ENCODE data around the gene EPB42. TPM values are rescaled to one million over a fixed set of nuclear protein-coding genes. Genes with fewer than 3 reads are reported as not detected.

Gene EPB42
- polyA plus RNA-seq, 2 donors = not detected

DNA sequence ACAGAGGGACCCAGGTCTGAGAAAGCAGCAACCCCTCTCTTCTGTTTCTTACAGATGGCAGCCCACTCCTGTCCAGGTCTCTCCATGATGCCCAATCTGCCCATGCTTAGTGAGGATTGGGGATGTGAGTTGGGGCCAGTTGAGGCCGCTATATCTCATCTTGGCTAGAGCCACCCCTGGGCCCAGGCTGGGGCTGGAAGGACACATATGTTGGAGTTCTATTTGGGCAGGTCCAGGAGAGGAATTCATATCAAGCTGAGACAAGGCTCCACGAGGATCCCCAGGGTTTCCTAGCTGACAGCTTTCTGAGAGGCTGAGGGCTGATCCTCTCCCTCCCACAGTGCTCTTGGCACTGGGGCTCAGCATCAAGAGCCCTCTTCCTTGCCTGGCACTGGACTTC lies 34.6 kb upstream of the EPB42 start:
- H3K36me3 ChIP-seq (ENCODE audit: control insufficient read depth in 2 of 2, insufficient read depth in 2 of 2, low read length in 1 of 2) = no peaks in the 10 kb centered on the region
- peaks cover 0 to 12% of the 10 kb centered on the region in 2 donors for H3K4me1 ChIP-seq (ENCODE audit: control insufficient read depth in 2 of 2, insufficient read depth in 2 of 2, low read length in 1 of 2)
- H3K27ac ChIP-seq (ENCODE audit: low read depth in 2 of 2, low read length in 1 of 2) = no peak overlapping the region
- H3K4me3 ChIP-seq (ENCODE audit: low read depth in 1 of 2, low read length in 2 of 2) = no peak overlapping the region
- WGBS, 2 donors = 66 to 67% methylated on average over 2 of the region's 2 CpGs
- no peaks in the 10 kb centered on the region for H3K27me3 ChIP-seq (ENCODE audit: control insufficient read depth in 1 of 2, insufficient read depth in 2 of 2, low read length in 2 of 2)
- H3K9me3 ChIP-seq (ENCODE audit: control insufficient read depth in 2 of 2, insufficient read depth in 1 of 2, low read depth in 1 of 2, low read length in 1 of 2) = no peaks in the 10 kb centered on the region

DNA sequence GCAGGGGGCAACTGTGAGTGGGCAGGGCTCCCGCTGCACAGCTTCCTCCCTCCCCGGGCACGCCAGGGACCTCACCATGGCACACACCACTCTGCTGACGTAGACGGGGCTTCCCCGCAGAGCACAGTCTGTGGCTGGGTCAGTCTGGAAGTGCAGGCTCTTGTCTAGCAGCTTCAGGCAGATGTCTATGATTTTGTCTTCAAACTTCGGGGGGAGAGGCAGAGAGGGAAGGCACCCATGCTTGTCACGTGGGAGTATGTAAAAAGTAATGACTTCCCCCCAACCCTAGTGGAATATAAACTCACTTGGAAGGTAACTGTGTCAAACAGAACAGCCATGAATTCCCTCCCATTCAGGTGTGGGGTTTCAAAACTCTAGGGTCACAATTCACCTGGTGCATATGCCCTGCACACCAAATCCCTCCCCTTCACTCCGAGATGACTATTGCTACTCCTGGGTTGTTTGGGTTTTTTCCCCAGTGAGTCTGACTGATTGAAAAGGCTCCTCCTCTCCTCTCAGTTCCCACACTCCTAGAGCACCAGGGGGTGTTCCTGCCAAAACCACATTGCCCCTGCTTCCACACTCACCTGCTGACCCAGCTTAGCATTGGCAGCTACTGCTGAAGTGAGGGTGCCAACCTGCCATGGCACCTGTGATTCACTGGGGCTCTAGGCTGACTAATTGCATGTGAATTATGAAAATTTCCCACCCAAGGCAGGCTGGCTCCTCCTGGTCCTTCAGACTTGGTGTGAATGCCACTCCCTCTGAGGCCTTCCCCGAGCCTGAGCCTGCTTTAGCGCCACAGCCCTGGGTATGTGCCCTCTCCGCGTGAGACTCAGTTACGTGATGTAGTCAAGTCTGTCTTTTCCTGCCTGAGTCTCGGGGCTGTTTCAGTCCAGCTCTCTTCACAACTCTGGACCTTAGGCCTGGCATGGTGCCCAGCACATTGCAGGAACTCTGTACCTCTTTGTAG lies 32.9 kb upstream of the EPB42 start:
- Histone ChIP-seq H3K27me3 (ENCODE audit: control insufficient read depth in 1 of 2, insufficient read depth in 2 of 2, low read length in 2 of 2) (no peaks in the 10 kb centered on the region), H3K4me1 (ENCODE audit: control insufficient read depth in 2 of 2, insufficient read depth in 2 of 2, low read length in 1 of 2) (peaks cover 0 to 12% of the 10 kb centered on the region in 2 donors), H3K9me3 (ENCODE audit: control insufficient read depth in 2 of 2, insufficient read depth in 1 of 2, low read depth in 1 of 2, low read length in 1 of 2) (no peaks in the 10 kb centered on the region), H3K36me3 (ENCODE audit: control insufficient read depth in 2 of 2, insufficient read depth in 2 of 2, low read length in 1 of 2) (no peaks in the 10 kb centered on the region), H3K27ac (ENCODE audit: low read depth in 2 of 2, low read length in 1 of 2) (peak overlapping the region; percentile 50 to 62), H3K4me3 (ENCODE audit: low read depth in 1 of 2, low read length in 2 of 2) (no peak overlapping the region)
- WGBS, 2 donors = 46 to 55% methylated on average over 15 of the region's 15 CpGs

DNA sequence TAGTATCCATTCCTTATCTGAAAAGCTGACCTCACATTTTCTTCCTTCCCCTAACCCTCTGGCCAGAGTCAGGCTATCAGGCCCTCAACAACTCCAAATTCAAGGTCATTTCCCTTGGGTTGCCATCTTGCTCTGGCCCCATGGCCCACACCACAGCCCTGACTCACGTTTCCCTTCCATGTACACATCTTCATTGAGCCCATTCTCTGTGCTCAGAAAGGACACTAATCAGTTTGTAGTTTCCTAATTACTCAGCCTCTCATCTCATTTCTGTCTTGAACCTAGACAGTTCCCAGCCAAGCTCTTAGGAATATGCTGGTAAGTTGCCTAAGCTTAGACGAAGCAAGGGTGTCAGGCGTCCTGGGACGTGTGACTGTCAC lies 31.0 kb upstream of the EPB42 start:
- Histone ChIP-seq H3K27ac (ENCODE audit: low read depth in 2 of 2, low read length in 1 of 2) (peak overlapping the region; percentile 64 to 85), H3K4me3 (ENCODE audit: low read depth in 1 of 2, low read length in 2 of 2) (no peak overlapping the region), H3K9me3 (ENCODE audit: control insufficient read depth in 2 of 2, insufficient read depth in 1 of 2, low read depth in 1 of 2, low read length in 1 of 2) (no peaks in the 10 kb centered on the region), H3K36me3 (ENCODE audit: control insufficient read depth in 2 of 2, insufficient read depth in 2 of 2, low read length in 1 of 2) (no peaks in the 10 kb centered on the region), H3K4me1 (ENCODE audit: control insufficient read depth in 2 of 2, insufficient read depth in 2 of 2, low read length in 1 of 2) (peaks cover 0 to 12% of the 10 kb centered on the region in 2 donors), H3K27me3 (ENCODE audit: control insufficient read depth in 1 of 2, insufficient read depth in 2 of 2, low read length in 2 of 2) (no peaks in the 10 kb centered on the region)
- 74 to 76% methylated on average over 4 of the region's 4 CpGs for WGBS, 2 donors

GRCh38 chr15:43251185-43251870 lies 30.5 kb upstream of the EPB42 start:
- H3K27ac ChIP-seq (ENCODE audit: low read depth in 2 of 2, low read length in 1 of 2) = peak overlapping the region; percentile 64 to 85
- no peak overlapping the region for H3K4me3 ChIP-seq (ENCODE audit: low read depth in 1 of 2, low read length in 2 of 2)
- H3K36me3 ChIP-seq (ENCODE audit: control insufficient read depth in 2 of 2, insufficient read depth in 2 of 2, low read length in 1 of 2) = no peaks in the 10 kb centered on the region
- no peaks in the 10 kb centered on the region for H3K9me3 ChIP-seq (ENCODE audit: control insufficient read depth in 2 of 2, insufficient read depth in 1 of 2, low read depth in 1 of 2, low read length in 1 of 2)
- 70 to 71% methylated on average over 8 of the region's 8 CpGs for WGBS, 2 donors
- H3K27me3 ChIP-seq (ENCODE audit: control insufficient read depth in 1 of 2, insufficient read depth in 2 of 2, low read length in 2 of 2) = no peaks in the 10 kb centered on the region
- peaks cover 0 to 12% of the 10 kb centered on the region in 2 donors for H3K4me1 ChIP-seq (ENCODE audit: control insufficient read depth in 2 of 2, insufficient read depth in 2 of 2, low read length in 1 of 2)

- Histone ChIP-seq H3K4me3 (ENCODE audit: low read depth in 1 of 2, low read length in 2 of 2) (no peak overlapping the region), H3K9me3 (ENCODE audit: control insufficient read depth in 2 of 2, insufficient read depth in 1 of 2, low read depth in 1 of 2, low read length in 1 of 2) (no peaks in the 10 kb centered on the region), H3K36me3 (ENCODE audit: control insufficient read depth in 2 of 2, insufficient read depth in 2 of 2, low read length in 1 of 2) (no peaks in the 10 kb centered on the region), H3K27ac (ENCODE audit: low read depth in 2 of 2, low read length in 1 of 2) (peak overlapping the region; percentile 41 to 78), H3K4me1 (ENCODE audit: control insufficient read depth in 2 of 2, insufficient read depth in 2 of 2, low read length in 1 of 2) (peaks cover 0 to 12% of the 10 kb centered on the region in 2 donors), H3K27me3 (ENCODE audit: control insufficient read depth in 1 of 2, insufficient read depth in 2 of 2, low read length in 2 of 2) (no peaks in the 10 kb centered on the region)
- WGBS, 2 donors = 49 to 62% methylated on average over 2 of the region's 2 CpGs
Measured at GRCh38 chr15:43250785-43251184, 30.0 kb upstream of the EPB42 start.

DNA sequence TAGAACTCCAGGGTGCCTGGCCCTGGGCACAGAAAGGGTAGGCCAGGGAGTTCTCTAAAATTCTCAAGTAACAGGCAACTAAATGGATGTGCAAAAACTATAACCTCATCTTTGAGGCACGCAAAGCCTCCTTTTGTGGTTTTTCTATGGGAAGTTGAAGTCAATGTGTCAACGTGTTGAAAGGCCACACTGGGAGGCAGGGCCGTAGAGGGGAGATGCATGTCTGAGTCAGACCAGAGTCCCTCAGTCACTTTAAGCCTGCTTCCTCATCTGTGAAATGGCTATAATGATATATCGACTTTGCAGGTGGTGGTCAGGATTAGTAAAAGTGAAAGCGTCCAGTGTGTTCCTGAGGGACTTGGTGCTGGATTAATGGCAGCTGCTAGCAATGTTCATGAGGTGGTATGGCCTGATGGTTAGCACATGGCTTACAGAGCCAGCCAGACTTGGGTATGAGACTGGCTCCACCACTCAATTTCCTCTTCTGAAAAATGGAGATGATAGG lies 28.9 kb upstream of the EPB42 start:
- Histone ChIP-seq H3K4me3 (ENCODE audit: low read depth in 1 of 2, low read length in 2 of 2) (no peak overlapping the region), H3K36me3 (ENCODE audit: control insufficient read depth in 2 of 2, insufficient read depth in 2 of 2, low read length in 1 of 2) (no peaks in the 10 kb centered on the region), H3K4me1 (ENCODE audit: control insufficient read depth in 2 of 2, insufficient read depth in 2 of 2, low read length in 1 of 2) (peaks cover 0 to 12% of the 10 kb centered on the region in 2 donors), H3K27ac (ENCODE audit: low read depth in 2 of 2, low read length in 1 of 2) (no peak overlapping the region), H3K9me3 (ENCODE audit: control insufficient read depth in 2 of 2, insufficient read depth in 1 of 2, low read depth in 1 of 2, low read length in 1 of 2) (no peaks in the 10 kb centered on the region), H3K27me3 (ENCODE audit: control insufficient read depth in 1 of 2, insufficient read depth in 2 of 2, low read length in 2 of 2) (no peaks in the 10 kb centered on the region)
- WGBS, 2 donors = 56 to 61% methylated on average over 5 of the region's 5 CpGs

DNA sequence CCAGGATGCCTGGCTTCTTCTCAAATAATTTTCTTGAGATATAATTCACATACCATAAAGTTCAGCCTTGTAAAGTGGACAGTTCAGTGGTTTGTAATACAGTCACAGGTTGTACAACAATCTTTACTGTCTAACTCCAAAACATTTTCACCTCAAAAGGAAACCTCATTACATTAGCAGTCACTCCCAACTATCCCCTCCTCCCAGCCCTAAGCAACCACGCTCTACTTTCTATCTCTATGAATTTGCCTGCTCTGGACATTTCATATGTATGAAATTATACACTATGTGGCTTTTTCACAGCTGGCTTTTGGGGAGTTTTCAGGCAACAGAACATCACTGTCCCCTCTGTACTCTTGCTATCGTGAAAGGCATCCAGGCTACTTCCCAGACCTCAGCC lies 28.4 kb upstream of the EPB42 start:
- Histone ChIP-seq H3K27me3 (ENCODE audit: control insufficient read depth in 1 of 2, insufficient read depth in 2 of 2, low read length in 2 of 2) (no peaks in the 10 kb centered on the region), H3K36me3 (ENCODE audit: control insufficient read depth in 2 of 2, insufficient read depth in 2 of 2, low read length in 1 of 2) (no peaks in the 10 kb centered on the region), H3K4me1 (ENCODE audit: control insufficient read depth in 2 of 2, insufficient read depth in 2 of 2, low read length in 1 of 2) (peaks cover 0 to 14% of the 10 kb centered on the region in 2 donors), H3K9me3 (ENCODE audit: control insufficient read depth in 2 of 2, insufficient read depth in 1 of 2, low read depth in 1 of 2, low read length in 1 of 2) (no peaks in the 10 kb centered on the region), H3K4me3 (ENCODE audit: low read depth in 1 of 2, low read length in 2 of 2) (no peak overlapping the region), H3K27ac (ENCODE audit: low read depth in 2 of 2, low read length in 1 of 2) (no peak overlapping the region)
- 83 to 87% methylated on average over 2 of the region's 2 CpGs for WGBS, 2 donors

- Histone ChIP-seq H3K36me3 (ENCODE audit: control insufficient read depth in 2 of 2, insufficient read depth in 2 of 2, low read length in 1 of 2) (no peaks in the 10 kb centered on the region), H3K4me3 (ENCODE audit: low read depth in 1 of 2, low read length in 2 of 2) (no peak overlapping the region), H3K9me3 (ENCODE audit: control insufficient read depth in 2 of 2, insufficient read depth in 1 of 2, low read depth in 1 of 2, low read length in 1 of 2) (no peaks in the 10 kb centered on the region), H3K27me3 (ENCODE audit: control insufficient read depth in 1 of 2, insufficient read depth in 2 of 2, low read length in 2 of 2) (no peaks in the 10 kb centered on the region), H3K4me1 (ENCODE audit: control insufficient read depth in 2 of 2, insufficient read depth in 2 of 2, low read length in 1 of 2) (peaks cover 0 to 3% of the 10 kb centered on the region in 2 donors), H3K27ac (ENCODE audit: low read depth in 2 of 2, low read length in 1 of 2) (no peak overlapping the region)
- 69 to 73% methylated on average over 6 of the region's 6 CpGs for WGBS, 2 donors
Measured at GRCh38 chr15:43246261-43246774, 25.5 kb upstream of the EPB42 start.

DNA sequence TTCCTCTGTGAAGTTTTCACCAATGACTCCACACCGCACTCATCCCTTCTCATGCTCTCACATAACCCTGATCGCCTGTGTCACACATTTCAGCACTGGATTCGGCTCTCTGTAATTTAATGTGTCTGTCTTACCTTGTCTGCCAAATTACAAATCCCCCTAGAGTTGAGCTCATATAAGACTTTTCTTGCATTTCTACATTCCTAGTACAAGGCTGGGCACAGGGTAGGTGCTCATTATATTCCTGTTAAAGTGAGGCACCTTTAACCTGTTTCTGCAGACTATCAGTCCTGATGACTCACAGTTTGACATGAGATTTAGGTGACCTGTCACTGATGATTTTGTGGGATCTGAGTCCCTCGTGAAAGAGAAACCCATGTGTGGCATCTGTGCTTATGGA lies 23.3 kb upstream of the EPB42 start:
- no peaks in the 10 kb centered on the region for H3K36me3 ChIP-seq (ENCODE audit: control insufficient read depth in 2 of 2, insufficient read depth in 2 of 2, low read length in 1 of 2)
- peak overlapping the region; percentile 29 to 68 for H3K27ac ChIP-seq (ENCODE audit: low read depth in 2 of 2, low read length in 1 of 2)
- H3K4me3 ChIP-seq (ENCODE audit: low read depth in 1 of 2, low read length in 2 of 2) = no peak overlapping the region
- no peaks in the 10 kb centered on the region for H3K27me3 ChIP-seq (ENCODE audit: control insufficient read depth in 1 of 2, insufficient read depth in 2 of 2, low read length in 2 of 2)
- peaks cover 0 to 6% of the 10 kb centered on the region in 2 donors for H3K4me1 ChIP-seq (ENCODE audit: control insufficient read depth in 2 of 2, insufficient read depth in 2 of 2, low read length in 1 of 2)
- H3K9me3 ChIP-seq (ENCODE audit: control insufficient read depth in 2 of 2, insufficient read depth in 1 of 2, low read depth in 1 of 2, low read length in 1 of 2) = peaks cover 0 to under 1% of the 10 kb centered on the region in 2 donors
- 70 to 74% methylated on average over 4 of the region's 4 CpGs for WGBS, 2 donors
